GM23338 (cell line): ENCODE results near the gene FAM222A. TPM values are rescaled to one million over a fixed set of nuclear protein-coding genes. Genes with fewer than 3 reads are reported as not detected.

Experiments used
- ATAC-seq: fragments of 200-7000 bp; cut with Tn5 transposase; 3 replicates; pipeline ENCODE4 v1.9.1; 2020
- DNase-seq: peaks from one replicate; pipeline ENCODE4 v3.0.0-alpha.2; 2015; ENCODE audit warnings: low spot score
- H2AFZ ChIP-seq: fragments of 200-600 bp; sonication (generic); 2 replicates; pipeline ENCODE4 v1.8.0; 2016; ENCODE audit warnings: antibody characterized with exemption, mild to moderate bottlenecking, moderate library complexity
- H3F3A ChIP-seq: fragments of 200-600 bp; sonication (generic); replicated peaks from 2 replicates; pipeline ENCODE4 v1.8.0; 2017; ENCODE audit warnings: antibody characterized with exemption, mixed run types, low read depth
- H3K27ac ChIP-seq: fragments of 200-600 bp; sonication (generic); 2 replicates; pipeline ENCODE4 v1.6.1; 2016; ENCODE audit warnings: low read depth
- H3K27me3 ChIP-seq: fragments of 200-600 bp; sonication (generic); 2 replicates; pipeline ENCODE4 v1.8.0; 2016; ENCODE audit warnings: mild to moderate bottlenecking, mixed run types, moderate library complexity; ENCODE audit not compliant: insufficient read depth
- H3K36me3 ChIP-seq: fragments of 200-600 bp; sonication (generic); 2 replicates; pipeline ENCODE4 v1.8.0; 2016; ENCODE audit warnings: mild to moderate bottlenecking; ENCODE audit not compliant: insufficient read depth
- H3K4me1 ChIP-seq: fragments of 200-600 bp; sonication (generic); 2 replicates; pipeline ENCODE4 v1.8.0; 2016; ENCODE audit warnings: mild to moderate bottlenecking, moderate library complexity; ENCODE audit not compliant: insufficient read depth
- H3K4me2 ChIP-seq: fragments of 200-600 bp; sonication (generic); 2 replicates; pipeline ENCODE4 v1.7.1; 2017; ENCODE audit warnings: mixed run types
- H3K4me3 ChIP-seq: fragments of 200-600 bp; sonication (generic); 2 replicates; pipeline ENCODE4 v1.6.1; 2016; ENCODE audit warnings: mixed run types
- H3K79me2 ChIP-seq: fragments of 200-600 bp; sonication (generic); replicated peaks from 2 replicates; pipeline ENCODE4 v1.8.0; 2017; ENCODE audit warnings: mild to moderate bottlenecking; ENCODE audit not compliant: insufficient read depth
- H3K9me2 ChIP-seq: fragments of 200-600 bp; sonication (generic); 2 replicates; pipeline ENCODE4 v1.8.0; 2017; ENCODE audit not compliant: insufficient read depth
- H4K20me1 ChIP-seq: fragments of 200-600 bp; sonication (generic); replicated peaks from 2 replicates; pipeline ENCODE4 v1.8.0; 2017; ENCODE audit warnings: mild to moderate bottlenecking; ENCODE audit not compliant: insufficient read depth
- H3K27ac Mint-ChIP-seq: 2 replicates; pipeline ENCODE4 v1.8.0; 2020; ENCODE audit warnings: inconsistent platforms, mild to moderate bottlenecking, moderate library complexity, mixed read lengths
- H3K27me3 Mint-ChIP-seq: 3 replicates; pipeline ENCODE4 v1.8.0; 2022; ENCODE audit warnings: low read depth, mild to moderate bottlenecking, moderate library complexity, mixed read lengths, inconsistent platforms; ENCODE audit not compliant: insufficient read depth, poor library complexity
- H3K36me3 Mint-ChIP-seq: 3 replicates; pipeline ENCODE4 v1.8.0; 2021; ENCODE audit warnings: low read depth, mild to moderate bottlenecking, inconsistent platforms, moderate library complexity, mixed read lengths
- H3K4me1 Mint-ChIP-seq: 3 replicates; pipeline ENCODE4 v1.8.0; 2020; ENCODE audit warnings: mild to moderate bottlenecking, inconsistent platforms, mixed read lengths
- H3K4me3 Mint-ChIP-seq: 3 replicates; pipeline ENCODE4 v1.8.0; 2021; ENCODE audit warnings: moderate library complexity, mild to moderate bottlenecking, inconsistent platforms, mixed read lengths
- H3K9me3 Mint-ChIP-seq: 3 replicates; pipeline ENCODE4 v1.8.0; 2020; ENCODE audit warnings: moderate library complexity, mild to moderate bottlenecking, inconsistent platforms, mixed read lengths
- JUNB ChIP-seq: IDR thresholded peaks from one replicate; pipeline ENCODE4 v1.6.1; 2016; ENCODE audit warnings: antibody characterized with exemption; ENCODE audit not compliant: unreplicated experiment
- REST ChIP-seq: IDR thresholded peaks from one replicate; pipeline ENCODE4 v1.6.1; 2018; ENCODE audit warnings: antibody characterized with exemption; ENCODE audit not compliant: unreplicated experiment
- ZNF462 ChIP-seq: fragments of 250-450 bp; sonication (Bioruptor Pico); IDR thresholded peaks from 2 replicates; pipeline ENCODE4 v1.5.0; 2020; ENCODE audit warnings: mild to moderate bottlenecking, moderate library complexity
- polyA plus RNA-seq: library from polyadenylated mRNA; unstranded; fragments of >200 nt; fragmentation: Nextera tagmentation; extraction: Ambion mirVana; gene quantifications from 2 replicates; pipeline ENCODE4 v1.2.1, GENCODE V29; 2016
- total RNA-seq: library from RNA; depleted of rRNA; stranded (reverse); fragments of >200 nt; shearing (Covaris generic); gene quantifications from 2 replicates; pipeline ENCODE4 v1.2.3, GENCODE V29; 2014

The FAM222A gene
- total and polyA plus RNA-seq, 2 experiments from 2014 or later, result 0.78 to 2.1 TPM

DNA sequence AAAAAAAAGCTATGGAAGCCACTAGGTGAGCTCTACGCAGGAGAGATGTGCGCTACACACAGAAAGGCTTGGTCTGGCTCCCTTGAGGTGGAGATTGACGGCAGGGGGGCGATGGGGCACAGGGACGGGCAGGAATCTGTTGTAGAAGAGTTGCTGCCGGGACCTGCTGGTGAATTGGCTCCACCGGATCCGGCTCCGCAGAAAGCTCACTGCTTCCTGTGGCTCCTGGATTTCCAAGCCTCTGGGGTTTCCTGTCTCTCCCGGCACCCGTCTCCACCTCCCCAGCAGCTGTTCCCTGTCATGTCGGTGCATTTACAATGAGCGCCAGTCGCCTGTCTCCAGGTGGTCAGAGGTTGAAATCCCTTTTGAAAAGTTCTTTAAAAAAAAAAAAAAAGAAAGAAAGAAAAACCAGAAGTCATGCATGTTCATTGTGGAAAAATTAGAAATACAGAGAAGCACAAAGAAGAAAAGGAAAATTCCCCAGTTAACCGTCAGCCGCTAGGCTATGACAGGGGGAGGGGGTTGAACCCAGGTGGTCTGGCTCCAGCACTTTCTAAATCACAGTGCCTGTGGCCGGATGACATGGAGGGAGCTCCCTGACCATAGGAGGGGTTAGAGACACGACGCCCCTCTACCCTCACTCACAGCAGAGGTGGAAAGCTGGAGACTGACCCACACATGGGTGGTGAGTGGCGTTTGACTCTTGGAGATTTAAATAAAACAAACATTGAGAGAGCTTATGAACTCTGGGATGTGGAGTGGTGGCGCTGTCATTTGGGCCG lies 20.8 kb downstream of the FAM222A start (continued):
- no peak for TF ChIP-seq ZNF462 (CRISPR knock-in tag)
- TF ChIP-seq REST, result no peak

DNA sequence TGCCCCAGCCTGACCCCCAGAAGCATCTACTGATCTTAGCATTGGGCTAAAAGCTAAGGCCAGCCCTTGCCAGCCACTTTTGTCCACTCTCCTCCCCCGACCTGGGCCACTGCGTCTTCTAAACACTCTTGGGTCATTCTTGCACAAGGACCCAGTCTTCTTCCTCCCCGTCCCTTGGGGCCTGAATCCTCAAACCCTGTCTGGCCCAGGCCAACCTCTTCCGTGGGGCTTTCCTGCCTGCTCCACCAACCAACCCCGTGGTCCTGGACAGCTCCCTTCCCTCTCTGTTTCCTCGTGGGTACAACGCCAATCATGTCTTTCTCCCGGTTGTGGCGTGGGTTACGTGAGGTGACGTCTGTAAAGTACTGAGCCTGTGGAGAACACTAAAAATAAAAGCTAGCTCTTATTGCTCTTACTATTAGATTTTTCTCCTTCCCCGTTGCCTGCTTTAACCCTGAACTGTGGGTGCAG lies 21.5 kb downstream of the FAM222A start:
- no peak overlapping the region for H3K4me2 ChIP-seq
- DNase-seq, result no peak

More for the DNA sequence above, 21.5 kb downstream of the FAM222A start:
- Histone ChIP-seq H3K4me3 (no peak overlapping the region), H3K9me2 (no peaks in the 10 kb centered on the region), H2AFZ (no peak overlapping the region), H3K36me3 (no peaks in the 10 kb centered on the region), H3F3A (no peaks in the 10 kb centered on the region), H4K20me1 (peaks cover 6% of the 10 kb centered on the region), H3K4me1 (peaks cover 19% of the 10 kb centered on the region), H3K79me2 (no peaks in the 10 kb centered on the region), H3K27ac (no peak overlapping the region), H3K27me3 (no peaks in the 10 kb centered on the region)
- H3K4me3 Mint-ChIP-seq, result peak overlapping the region; percentile 51; the same call in 2 of the 3 replicates
- H3K27ac Mint-ChIP-seq, result no peak overlapping the region; the same call in 1 of the 2 replicates
- no peak for ATAC-seq
- peaks cover 47% of the 10 kb centered on the region for H3K4me1 Mint-ChIP-seq
- no peaks in the 10 kb centered on the region for H3K9me3 Mint-ChIP-seq
- peaks cover 29% of the 10 kb centered on the region for H3K27me3 Mint-ChIP-seq
- H3K36me3 Mint-ChIP-seq, result no peaks in the 10 kb centered on the region
- TF ChIP-seq JUNB (no peak), REST (peak; percentile 55)
